ENCODE data around the gene AKAP7.

DNA sequence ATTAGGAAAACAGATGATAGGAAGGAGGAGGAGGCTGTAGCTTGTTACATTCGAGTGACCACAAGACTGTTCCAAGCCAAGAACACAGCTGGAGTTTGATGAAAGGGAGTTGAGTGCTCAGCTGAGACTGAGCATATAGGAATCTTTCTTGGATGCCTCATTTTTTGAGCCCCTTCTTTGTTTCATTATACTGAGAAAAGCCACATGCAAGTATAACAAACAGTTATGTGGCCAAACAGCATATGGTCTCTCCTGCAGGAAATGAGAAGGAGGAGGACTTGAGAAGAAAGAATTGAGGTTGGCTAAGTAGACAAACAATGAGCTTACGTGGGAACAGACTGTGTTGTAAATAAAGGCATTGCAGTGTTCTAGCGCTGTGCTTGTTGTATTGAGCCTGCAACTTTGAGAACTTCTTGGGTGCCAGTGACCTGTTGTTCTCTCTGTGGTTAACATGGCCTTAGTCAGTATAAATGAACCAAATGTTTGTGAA, 78.3 kb downstream of the AKAP7 start:
- TF ChIP-seq EZH2 (IDR thresholded peaks at IDR 0.05; ENCODE audit: borderline replicate concordance, low read length) (no peak), CTCF (IDR thresholded peaks at IDR 0.05; ENCODE audit: low read length) (no peak)

Measured in OCI-LY1 (cell line).